H7 (cell line): ENCODE measurements around the gene MOSPD3. TPM values are rescaled to one million over a fixed set of nuclear protein-coding genes. Genes with fewer than 3 reads are reported as not detected.
A peak's percentile ranks its signal among the peaks of the same experiment; 100 is the strongest.

Experiments used
- DNase-seq: peaks from one replicate; pipeline ENCODE4 v3.0.0; 2012
- H3K27me3 ChIP-seq: 2 replicates; pipeline ENCODE4 v1.6.0; 2011; ENCODE audit warnings: mild to moderate bottlenecking, low read length; ENCODE audit not compliant: control insufficient read depth, insufficient read depth
- H3K36me3 ChIP-seq: replicated peaks from 2 replicates; pipeline ENCODE4 v1.5.1; 2011; ENCODE audit warnings: low read length; ENCODE audit not compliant: control insufficient read depth, insufficient read depth
- H3K4me3 ChIP-seq: 2 replicates; pipeline ENCODE4 v1.5.1; 2011; ENCODE audit warnings: low read depth, mild to moderate bottlenecking, control low read depth, low read length, moderate library complexity; ENCODE audit not compliant: insufficient read depth
- total RNA-seq: library from RNA; depleted of rRNA; stranded (reverse); fragments of >200 nt; shearing (Covaris generic); gene quantifications from 2 replicates; pipeline ENCODE4 v1.2.3, GENCODE V29; 2014

MOSPD3 gene
- total RNA-seq, 1 experiment from 2014 or later = 21.8 TPM

DNA sequence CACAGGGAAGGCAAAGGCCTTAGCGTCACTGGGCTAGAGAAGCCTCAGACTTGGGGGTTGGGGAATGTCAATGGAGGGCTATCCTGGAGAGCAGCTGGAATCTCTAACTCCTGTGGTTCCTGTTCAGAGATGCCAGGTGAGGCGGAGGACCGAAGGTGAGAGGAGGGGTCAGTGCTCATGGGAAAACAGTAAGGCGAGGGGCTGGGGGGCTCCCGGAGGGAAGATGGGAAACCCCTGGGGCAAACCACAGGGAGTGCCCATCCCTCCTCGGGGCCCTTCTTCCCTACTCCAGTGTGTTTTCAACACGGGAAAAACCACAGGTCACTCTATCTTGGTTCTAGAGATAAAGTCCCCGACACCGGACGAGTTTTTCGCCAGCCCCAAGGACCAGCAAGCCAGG lies 29.7 kb upstream of the MOSPD3 start:
- Histone ChIP-seq H3K27me3 (no peaks in the 10 kb centered on the region), H3K36me3 (peaks cover 21% of the 10 kb centered on the region), H3K4me3 (no peak overlapping the region)
- DNase-seq = no peak

DNA sequence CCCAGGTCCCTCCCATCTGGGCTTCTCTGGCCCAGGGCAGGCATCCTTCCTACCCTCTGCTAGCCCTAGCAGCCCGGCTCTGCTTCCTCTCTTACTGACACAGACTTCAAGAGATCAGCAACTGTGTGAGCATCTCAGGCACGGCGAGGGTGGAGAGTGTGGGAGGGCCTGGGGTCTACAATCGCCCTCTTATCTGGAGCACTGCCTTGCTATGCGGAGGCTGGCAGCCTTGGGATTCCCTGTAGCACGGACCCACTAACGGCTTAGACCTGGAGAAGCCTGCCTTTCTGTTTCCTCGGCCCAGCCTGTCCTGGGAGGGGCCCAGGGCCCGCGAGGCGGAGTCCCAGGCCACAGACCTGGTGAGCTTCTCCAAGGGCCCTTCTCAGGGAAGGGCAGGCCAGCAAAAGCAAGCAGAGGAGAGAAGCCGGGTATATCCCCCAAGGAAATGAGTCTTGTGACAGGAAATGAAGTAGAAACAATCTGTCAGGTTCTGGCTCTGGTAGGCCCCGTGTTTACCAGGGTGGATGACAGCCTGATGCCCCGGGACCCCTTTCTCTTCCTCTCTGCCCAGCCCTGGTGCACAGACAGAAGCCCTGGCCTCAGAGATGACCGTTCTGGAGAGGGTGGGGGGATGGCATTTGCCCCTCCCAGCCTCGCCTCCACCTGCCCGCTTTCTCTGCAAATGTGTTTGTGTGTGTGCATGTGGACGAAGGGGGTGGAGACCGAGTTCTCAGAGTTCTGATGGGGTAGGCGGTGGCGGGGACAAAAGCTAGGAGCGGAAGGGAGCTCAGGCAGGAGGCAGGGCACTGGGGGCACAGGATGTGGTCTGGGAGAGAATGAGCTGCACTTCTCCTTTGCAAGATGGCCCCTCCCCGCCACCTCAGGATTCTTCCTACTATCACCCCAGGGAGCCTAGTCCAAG lies 28.9 kb upstream of the MOSPD3 start:
- H3K4me3 ChIP-seq = peak overlapping the region; percentile 1; the same call in 1 of the 2 replicates
- DNase-seq = no peak
- H3K36me3 ChIP-seq = peaks cover 21% of the 10 kb centered on the region
- H3K27me3 ChIP-seq = no peaks in the 10 kb centered on the region

DNA sequence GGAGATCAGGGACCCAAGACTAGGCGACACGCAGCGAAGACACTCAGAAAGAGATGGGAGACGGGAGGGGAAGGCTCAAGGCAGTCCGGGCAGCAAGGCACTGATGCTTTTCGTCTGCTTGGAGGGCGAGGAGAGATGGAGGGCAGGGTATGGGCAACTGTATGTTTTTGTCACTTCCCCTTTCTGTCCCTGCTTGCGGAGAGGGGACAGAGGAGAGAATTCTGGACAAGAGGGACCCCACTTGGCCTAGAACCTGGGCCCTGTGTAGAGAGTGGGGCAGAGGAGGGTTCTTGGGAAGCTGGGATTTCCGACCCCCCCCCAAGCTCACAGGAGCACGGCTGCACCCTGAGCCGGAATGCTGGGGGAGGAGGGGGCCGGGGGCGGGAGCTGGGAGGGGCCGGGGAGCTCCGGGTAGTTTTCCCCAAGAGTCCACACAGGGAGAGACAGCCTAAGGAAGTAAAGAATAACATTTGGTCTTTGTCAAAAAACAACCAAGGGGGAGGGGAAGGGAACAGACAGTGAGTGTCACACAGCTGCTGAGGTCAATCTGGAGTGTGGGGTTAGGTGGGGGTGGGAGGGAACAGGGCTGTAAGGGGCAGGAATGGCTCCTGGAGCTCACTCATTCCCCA lies 28.2 kb upstream of the MOSPD3 start:
- no peaks in the 10 kb centered on the region for H3K27me3 ChIP-seq
- peak overlapping the region; percentile 98 for H3K4me3 ChIP-seq
- peaks cover 21% of the 10 kb centered on the region for H3K36me3 ChIP-seq
- DNase-seq = no peak

DNA sequence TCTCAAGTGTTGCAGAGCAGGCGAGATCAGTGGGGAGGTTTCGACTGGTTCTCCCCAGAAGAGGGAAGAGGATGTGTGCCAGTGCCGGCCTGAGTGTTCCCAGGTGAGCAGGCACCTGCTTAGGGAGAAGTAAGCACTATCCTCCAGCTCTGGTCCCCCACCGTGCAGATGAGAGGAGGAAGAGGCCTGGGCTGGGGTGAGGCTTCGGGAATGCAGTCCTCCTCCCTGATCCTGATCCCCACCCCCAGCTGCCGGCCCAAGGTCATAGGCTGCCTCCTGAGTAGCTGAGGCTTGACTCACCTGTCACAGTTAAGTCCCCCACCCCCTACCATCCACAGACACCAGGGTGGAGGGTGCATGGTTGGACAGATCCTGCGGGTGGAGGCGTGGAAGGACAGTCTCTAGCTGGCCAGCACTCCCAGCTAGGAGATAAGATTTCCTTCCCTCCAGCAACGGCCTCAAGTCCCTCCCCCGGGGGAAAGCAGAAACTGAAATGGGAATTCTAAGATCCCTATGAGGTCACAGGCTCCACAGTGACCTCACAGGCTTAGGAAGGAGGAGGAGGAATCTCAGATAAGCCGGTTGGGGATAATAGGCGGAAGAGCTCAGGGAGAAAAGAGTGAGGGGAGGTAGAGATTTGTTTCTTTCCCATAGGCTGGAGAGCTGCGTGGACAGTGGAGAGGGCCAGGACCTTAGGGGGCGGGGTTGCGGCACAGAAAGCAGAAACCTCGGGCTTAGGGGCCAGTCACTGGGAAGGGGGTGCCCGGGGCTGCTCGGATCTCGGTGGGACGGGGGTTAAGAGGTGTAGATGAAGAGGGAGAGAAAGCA lies 27.4 kb upstream of the MOSPD3 start:
- H3K4me3 ChIP-seq = peak overlapping the region; percentile 98
- DNase-seq = peak; percentile 90
- H3K27me3 ChIP-seq = no peaks in the 10 kb centered on the region; the same call in 1 of the 2 replicates
- peaks cover 16% of the 10 kb centered on the region for H3K36me3 ChIP-seq

DNA sequence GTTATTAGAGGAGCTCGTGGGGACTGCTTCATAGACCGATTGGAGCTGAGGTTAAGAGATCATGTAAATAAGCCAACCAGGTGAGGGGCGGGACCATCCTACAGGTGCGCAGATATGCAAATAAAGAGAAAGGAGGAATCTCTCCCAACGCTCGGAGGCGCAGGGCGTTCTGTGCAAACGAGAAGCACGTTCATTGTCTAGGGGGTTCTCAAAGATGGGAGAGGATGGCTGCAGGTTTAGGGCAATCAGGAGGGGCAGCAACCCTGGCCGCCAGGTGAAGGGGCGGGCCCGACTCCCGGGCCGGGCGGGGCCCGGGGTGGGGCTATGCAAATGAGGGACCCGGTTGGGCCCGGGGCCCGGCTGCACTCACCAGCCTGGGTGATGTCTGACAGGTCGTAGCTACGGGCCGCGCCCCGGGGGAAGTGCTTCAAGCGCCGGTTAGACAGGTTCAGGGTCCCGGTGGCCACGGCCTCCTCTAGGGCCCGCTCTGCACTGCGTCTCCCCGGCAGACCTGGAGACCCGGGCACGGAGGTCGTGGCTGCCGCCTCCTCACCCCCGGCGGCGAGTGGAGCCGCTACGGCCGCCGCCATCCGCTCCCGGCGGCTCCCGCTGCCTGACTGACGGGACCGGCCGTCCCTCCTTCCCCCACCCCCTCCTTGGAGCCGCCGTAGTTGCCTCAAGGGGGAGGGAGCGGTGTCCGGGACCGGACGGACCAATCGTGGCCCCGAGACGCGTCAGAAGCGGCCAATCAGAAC lies 26.7 kb upstream of the MOSPD3 start, which contains the start of gene LRCH4:
TSS of gene LRCH4 (minus strand) at position 619 of the 755 bp plus-strand sequence. CDS start at position 590, 29 bp downstream.
- H3K4me3 ChIP-seq = peak within 1 kb of the TSS; percentile 98
- peaks cover 13% of the 10 kb centered on the region for H3K36me3 ChIP-seq
- peaks cover 6% of the 10 kb centered on the region; the same call in 1 of the 2 replicates for H3K27me3 ChIP-seq
- DNase-seq = peak; percentile 100

DNA sequence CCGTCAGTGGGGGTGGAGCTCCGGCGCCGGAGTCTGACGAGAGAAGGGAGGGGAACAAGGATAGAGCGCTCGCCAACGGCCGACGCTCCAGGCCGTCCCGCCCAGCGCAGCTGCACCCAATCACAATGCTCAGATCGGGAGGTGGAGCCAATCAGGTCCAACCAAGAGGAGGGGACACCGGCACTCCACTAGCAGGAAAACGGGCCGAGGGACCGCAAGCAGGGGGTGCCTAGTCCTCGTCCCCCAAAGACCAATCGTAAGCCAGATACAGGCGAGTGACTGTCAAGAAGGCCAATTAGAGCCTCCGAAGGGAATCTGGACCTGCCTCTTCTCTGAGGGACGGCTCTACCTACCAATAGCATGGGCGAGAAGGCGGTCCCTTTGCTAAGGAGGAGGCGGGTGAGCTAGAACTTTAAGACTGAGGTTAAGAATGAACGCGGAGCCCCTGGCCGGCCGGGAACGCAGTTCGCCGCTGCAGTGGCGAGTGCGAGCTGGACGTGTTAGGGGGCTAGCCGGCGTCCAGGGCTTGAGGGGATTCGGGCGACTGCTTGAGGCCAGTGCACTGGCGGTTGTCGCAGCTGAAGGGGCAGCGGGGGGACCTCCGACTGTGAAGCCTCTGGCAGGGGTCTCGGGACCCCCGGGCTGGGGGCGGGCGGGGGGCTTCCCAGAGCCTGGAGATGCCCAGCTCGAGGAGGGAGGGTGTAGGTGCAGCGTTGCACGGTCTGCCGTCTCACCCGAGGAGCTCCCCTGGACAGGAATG lies 25.9 kb upstream of the MOSPD3 start, which contains the start of gene FBXO24:
TSS of gene FBXO24 (plus strand) at position 63 of the 760 bp plus-strand sequence. CDS start at position 361, 298 bp downstream.
- H3K4me3 ChIP-seq = peak within 1 kb of the TSS; percentile 98
- peaks cover 6% of the 10 kb centered on the region for H3K36me3 ChIP-seq
- H3K27me3 ChIP-seq = peaks cover 12% of the 10 kb centered on the region; the same call in 1 of the 2 replicates
- DNase-seq = peak; percentile 100

DNA sequence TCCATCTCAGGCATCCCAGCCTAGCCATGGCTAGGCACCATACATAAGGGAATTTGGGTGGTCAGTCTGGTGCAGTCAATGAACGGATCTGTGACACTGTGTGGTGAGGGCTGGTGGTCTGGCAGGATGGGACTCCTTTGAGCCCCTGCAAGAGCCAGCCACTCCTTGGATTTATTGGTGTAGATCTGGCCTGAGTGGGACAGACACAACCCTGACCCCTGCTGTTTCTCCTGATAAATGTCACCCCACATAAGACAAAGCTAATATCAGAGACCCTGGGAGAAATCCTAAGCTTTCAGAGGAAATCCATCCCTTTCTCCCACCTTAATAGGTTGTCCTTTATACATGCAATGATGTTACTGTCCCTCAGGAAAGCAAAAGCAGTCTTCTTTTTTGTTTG lies 23.9 kb upstream of the MOSPD3 start:
- DNase-seq = no peak

DNA sequence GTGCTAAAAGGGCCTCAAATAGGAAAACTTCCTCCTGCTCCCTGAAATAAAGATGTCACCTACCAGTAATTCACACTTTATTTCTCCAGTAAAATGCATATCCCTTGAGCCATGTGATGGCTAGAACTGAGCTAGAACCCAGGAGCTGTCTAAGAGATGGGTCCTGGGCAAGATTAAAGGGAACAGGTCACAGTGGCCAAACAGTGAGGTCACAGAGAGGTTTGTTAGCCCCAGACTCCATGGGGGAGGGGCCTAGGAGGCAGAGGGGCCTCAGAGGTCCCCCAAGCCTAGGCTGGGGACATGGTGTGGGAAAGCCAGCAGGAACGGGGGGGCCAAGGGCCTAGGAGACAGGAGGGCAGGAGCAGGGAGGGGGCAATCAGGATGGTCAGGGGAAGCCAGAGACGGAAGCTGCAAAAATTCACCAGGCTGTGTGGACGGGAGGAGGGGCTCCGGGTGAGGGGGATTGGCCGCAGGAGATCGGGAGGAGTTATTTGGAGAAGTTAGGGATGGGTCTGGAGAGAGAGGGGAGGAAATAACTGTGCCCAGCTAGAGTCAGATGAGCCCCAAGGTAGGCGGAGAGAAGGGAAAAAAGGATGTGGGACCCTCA lies 22.9 kb upstream of the MOSPD3 start:
- DNase-seq = peak; percentile 79
- peak overlapping the region; percentile 39 for H3K4me3 ChIP-seq
- peaks cover 16% of the 10 kb centered on the region for H3K27me3 ChIP-seq
- H3K36me3 ChIP-seq = no peaks in the 10 kb centered on the region; the same call in 1 of the 2 replicates

More for the DNA sequence above, 23.9 kb upstream of the MOSPD3 start:
- Histone ChIP-seq H3K4me3 (no peak overlapping the region), H3K36me3 (no peaks in the 10 kb centered on the region; the same call in 1 of the 2 replicates), H3K27me3 (peaks cover 16% of the 10 kb centered on the region)

DNA sequence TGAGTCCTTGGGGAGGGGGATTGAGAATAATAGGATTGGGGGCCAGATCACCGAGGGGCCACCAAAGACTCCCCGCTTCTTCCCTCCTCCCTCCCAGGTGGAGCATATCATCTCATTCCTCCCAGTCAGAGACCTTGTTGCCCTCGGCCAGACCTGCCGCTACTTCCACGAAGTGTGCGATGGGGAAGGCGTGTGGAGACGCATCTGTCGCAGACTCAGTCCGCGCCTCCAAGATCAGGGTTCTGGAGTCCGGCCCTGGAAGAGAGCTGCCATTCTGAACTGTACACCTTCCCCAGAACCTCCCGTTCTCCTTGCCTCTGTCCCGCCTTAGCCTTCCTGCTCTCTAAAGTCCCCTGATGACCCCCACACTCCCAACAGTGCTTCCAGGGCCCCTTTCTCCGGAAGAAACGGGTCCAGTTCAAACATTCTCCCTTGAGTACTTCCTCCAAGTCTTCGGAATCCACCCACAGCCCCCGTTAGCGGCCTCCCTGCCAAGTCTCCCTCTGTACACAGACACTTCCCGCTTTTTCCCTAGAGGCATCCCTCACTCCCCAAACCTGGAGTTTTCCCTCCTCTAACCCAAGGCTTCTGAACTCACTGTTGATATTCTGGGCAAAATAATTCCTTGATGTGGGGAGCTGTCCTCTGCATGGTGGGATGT lies 22.1 kb upstream of the MOSPD3 start:
- peaks cover 16% of the 10 kb centered on the region for H3K27me3 ChIP-seq
- no peak for DNase-seq
- no peaks in the 10 kb centered on the region; the same call in 1 of the 2 replicates for H3K36me3 ChIP-seq
- H3K4me3 ChIP-seq = peak overlapping the region; percentile 39

DNA sequence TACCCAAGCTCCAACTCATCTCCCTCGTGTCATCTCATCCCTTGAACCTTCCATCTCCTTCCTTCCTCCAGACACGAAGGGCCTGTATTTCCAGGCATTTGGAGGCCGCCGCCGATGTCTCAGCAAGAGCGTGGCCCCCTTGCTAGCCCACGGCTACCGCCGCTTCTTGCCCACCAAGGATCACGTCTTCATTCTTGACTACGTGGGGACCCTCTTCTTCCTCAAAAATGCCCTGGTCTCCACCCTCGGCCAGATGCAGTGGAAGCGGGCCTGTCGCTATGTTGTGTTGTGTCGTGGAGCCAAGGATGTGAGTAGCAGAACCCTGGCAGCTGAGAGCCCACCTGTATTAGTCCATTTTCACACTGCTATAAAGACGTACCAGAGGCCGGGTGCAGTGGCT lies 20.7 kb upstream of the MOSPD3 start:
- Histone ChIP-seq H3K27me3 (peaks cover 16% of the 10 kb centered on the region), H3K36me3 (peaks cover 4% of the 10 kb centered on the region), H3K4me3 (no peak overlapping the region)
- DNase-seq = no peak

DNA sequence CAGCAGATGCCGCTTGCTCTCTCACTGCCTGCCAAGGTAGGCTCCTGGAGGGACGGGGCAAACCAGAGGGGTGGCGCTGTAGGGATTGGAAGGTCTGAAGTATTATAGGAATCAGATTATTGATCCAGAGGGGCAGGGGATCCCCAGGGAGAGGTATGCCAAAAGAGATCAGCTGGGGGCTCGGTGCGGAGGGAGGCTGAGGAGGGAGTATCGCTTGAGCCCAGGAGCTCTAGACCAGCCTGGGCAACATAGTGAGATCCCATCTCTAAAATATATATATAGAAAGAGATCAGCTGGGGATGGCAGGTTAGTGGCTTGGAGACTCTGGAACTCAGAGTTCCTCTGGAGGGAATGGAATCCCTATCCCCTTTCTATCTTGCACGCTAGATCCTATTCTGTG lies 17.2 kb upstream of the MOSPD3 start:
- no peak overlapping the region for H3K4me3 ChIP-seq
- peaks cover 7% of the 10 kb centered on the region for H3K36me3 ChIP-seq
- peak; percentile 10 for DNase-seq
- peaks cover 15% of the 10 kb centered on the region for H3K27me3 ChIP-seq

DNA sequence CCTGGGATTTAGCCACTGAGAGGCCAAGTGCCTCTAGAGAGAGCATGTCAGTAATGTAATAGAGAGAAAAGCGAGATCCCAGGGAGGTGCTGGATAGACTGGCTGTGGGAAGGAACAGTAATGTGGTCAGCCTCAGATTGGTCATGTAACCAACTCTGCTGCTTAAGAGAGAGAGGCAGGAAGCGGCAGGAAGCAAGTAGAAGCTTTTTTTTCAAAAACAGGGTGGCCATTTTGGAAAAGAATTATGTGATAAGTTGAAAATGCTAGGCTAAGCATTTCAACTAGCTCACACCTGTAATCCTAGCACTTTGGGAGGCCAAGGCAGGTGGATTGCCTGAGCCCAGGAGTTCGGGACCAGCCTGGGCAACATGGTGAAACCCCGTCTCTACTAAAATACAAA lies 13.9 kb upstream of the MOSPD3 start:
- Histone ChIP-seq H3K4me3 (no peak overlapping the region), H3K27me3 (no peaks in the 10 kb centered on the region), H3K36me3 (peaks cover 7% of the 10 kb centered on the region)
- DNase-seq = peak; percentile 6
